Measurements from ENCODE around the gene LAT. TPM values are rescaled to one million over a fixed set of nuclear protein-coding genes. Genes with fewer than 3 reads are reported as not detected.

Gene LAT, protein sequence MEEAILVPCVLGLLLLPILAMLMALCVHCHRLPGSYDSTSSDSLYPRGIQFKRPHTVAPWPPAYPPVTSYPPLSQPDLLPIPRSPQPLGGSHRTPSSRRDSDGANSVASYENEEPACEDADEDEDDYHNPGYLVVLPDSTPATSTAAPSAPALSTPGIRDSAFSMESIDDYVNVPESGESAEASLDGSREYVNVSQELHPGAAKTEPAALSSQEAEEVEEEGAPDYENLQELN
- 2.2 to 5.0 TPM (median 3.5 TPM) in 5 replicates for total RNA-seq (2022; extraction: Qiagen RNA extraction)

DNA sequence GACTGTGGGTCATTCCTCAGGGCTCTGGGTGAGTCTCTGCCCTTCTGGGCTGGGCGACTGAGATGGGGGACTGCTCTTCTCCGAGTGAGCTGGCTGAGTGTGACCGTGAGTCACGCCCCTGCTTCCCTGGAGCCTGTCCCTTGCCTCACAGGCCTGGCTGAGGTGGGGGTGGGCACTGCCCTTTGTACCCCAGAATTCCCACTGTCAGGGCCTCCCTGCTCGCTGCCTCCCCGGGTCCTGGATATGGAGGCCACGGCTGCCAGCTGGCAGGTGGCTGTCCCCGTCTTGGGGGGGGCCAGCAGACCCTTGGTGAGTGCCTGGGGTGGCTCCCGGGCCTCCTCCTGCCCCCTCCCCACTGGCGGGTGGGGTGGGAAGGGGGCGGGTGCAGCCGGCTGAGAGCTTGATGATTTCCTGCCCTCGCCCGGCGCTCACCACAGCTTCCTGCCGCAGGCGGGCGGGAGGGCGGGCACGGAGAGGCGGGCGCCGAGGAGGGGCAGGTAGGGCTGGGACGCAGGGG, at the start of gene LAT:
Gene LAT (plus strand): TSS at position 434 of the 517 bp plus-strand sequence. CDS start 366 bp downstream, outside the sequence.

DNA sequence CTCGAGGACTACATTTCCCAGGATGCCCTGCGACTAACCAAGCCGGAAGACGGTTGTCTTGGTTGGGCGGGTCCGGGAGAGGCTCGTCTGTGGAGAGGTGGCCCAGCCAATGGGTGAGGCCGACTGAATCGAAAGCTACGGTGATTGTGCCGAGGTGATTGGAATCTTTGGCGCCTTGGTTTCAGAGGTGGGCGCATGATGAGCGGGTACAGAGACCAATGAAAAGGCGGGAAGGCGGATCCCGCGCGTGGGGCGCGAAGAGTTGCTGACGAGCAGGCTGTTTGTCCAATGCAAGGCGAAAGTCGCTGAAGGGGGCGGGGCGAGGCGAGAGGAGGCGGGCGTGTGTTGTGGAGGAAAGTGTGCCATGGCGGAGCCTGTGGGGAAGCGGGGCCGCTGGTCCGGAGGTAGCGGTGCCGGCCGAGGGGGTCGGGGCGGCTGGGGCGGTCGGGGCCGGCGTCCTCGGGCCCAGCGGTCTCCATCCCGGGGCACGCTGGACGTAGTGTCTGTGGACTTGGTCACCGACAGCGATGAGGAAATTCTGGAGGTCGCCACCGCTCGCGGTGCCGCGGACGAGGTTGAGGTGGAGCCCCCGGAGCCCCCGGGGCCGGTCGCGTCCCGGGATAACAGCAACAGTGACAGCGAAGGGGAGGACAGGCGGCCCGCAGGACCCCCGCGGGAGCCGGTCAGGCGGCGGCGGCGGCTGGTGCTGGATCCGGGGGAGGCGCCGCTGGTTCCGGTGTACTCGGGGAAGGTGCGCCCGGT, 34.0 kb upstream of the LAT start, which contains the start of gene NFATC2IP:
Gene NFATC2IP (plus strand): TSS at position 290 of the 762 bp plus-strand sequence. CDS start 75 bp downstream, at position 365.

DNA sequence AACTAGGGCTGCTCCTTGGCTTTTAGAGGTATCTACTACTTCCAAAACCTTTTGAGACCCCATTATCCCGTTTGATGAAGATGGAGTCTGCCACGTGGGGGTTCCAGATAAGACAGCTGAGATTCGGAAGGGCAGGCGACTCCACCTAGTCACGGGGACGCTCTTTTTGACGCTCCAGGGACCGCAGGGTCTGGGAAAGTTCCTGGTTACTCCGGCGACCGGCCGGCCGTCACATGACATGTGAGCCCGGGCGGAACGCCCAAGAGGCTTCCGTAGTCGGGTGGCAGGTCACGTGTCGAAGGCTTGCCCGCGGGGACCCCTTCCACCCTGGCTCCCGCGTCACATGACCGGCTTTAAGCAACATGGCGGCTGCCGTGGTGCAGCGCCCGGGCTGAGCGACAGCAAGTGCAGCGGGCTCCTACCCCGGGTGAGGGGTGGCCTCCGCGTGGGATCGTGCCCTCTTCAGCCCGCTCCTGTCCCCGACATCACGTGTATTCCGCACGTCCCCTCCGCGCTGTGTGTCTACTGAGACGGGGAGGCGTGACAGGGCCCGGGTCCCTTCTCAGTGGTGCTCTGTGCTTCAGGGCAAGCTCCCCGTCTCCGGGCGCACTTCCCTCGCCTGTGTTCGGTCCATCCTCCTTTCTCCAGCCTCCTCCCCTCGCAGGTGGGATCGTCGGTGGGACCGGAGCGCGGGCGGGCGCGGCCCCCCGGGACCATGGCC, 10.3 kb upstream of the LAT start, which contains the start of gene SPNS1:
Gene SPNS1 (plus strand): TSS at position 342 of the 721 bp plus-strand sequence. CDS start 374 bp downstream, at position 716.

Other genes starting within 250 kb of the LAT start
- gene NPIPB9, start 233.3 kb upstream of the LAT start, total RNA-seq (2022; extraction: Qiagen RNA extraction) = 1.1 to 2.2 TPM (median 1.6 TPM) in 5 replicates
- 75.0 to 136 TPM (median 128 TPM) in 5 replicates for gene ATXN2L, start 162.1 kb upstream of the LAT start, total RNA-seq (2022; extraction: Qiagen RNA extraction)
- gene TUFM, start 138.7 kb upstream of the LAT start, total RNA-seq (2022; extraction: Qiagen RNA extraction) = 215 to 304 TPM (median 279 TPM) in 5 replicates
- gene SH2B1, start 121.2 kb upstream of the LAT start, total RNA-seq (2022; extraction: Qiagen RNA extraction) = 17.0 to 31.4 TPM (median 27.8 TPM) in 5 replicates
- gene ATP2A1, start 106.6 kb upstream of the LAT start, total RNA-seq (2022; extraction: Qiagen RNA extraction) = 1.4 to 5.5 TPM (median 2.1 TPM) in 5 replicates
- 5.8 to 9.8 TPM (median 8.8 TPM) in 5 replicates for gene RABEP2, start 59.8 kb upstream of the LAT start, total RNA-seq (2022; extraction: Qiagen RNA extraction)
- gene CD19, start 53.1 kb upstream of the LAT start, total RNA-seq (2022; extraction: Qiagen RNA extraction) = not detected in 5 replicates
- 16.5 to 27.4 TPM (median 22.5 TPM) in 5 replicates for gene NFATC2IP, start 34.1 kb upstream of the LAT start, total RNA-seq (2022; extraction: Qiagen RNA extraction)
- 49.4 to 75.1 TPM (median 72.8 TPM) in 5 replicates for gene SPNS1, start 10.3 kb upstream of the LAT start, total RNA-seq (2022; extraction: Qiagen RNA extraction)

Measured in A549 treated with dexamethasone at 1 μM for 4 hours (cell line).